GM18511 (cell line): Measurements from ENCODE around the gene RASGRF2.
"Not testable (repeated sequence)": the region's sequence is repeated elsewhere in the genome, so short reads cannot be mapped to it uniquely, and the experiment has no call there.

Experiments
- ATAC-seq: cut with Tn5 transposase; IDR thresholded peaks from one replicate; pipeline ENCODE4 v1.9.1; 2021; ENCODE audit warnings: mild to moderate bottlenecking, moderate library complexity; ENCODE audit not compliant: unreplicated experiment

The RASGRF2 gene

GRCh38 chr5:81268521-81269196, 308.5 kb downstream of the RASGRF2 start:
- no peak for ATAC-seq

GRCh38 chr5:81269751-81270393, 309.7 kb downstream of the RASGRF2 start:
- ATAC-seq, result no peak

DNA sequence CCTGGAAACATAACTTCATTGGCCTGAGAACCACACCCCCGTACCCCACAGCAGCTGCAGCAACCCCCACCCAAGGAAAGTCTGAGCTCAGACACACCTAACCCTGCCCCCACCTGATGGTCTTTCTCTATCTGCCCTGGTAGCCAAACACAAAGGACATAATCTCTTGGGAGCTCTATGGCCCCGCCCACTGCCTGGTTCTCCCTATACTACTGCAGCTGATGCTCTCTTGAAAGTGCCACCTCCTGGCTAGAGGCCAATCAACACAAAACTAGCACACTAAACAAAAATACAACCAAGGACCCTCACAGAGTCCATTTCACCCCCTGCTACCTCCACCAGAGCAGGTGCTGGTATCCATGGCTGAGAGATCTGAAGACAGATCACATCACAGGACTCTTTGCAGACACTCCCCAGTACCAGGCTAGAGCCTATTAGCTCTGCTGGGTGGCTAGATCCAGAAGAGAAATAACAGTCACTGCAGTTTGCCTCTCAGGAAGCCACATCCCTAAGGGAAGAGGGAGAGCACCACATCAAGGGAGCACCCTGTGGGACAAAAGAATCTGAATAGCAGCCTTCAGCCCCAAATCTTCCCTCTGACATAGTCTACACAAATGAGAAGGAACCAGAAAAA, 310.3 kb downstream of the RASGRF2 start:
- ATAC-seq, result not testable (repeated sequence)
